Osteocyte (in vitro differentiated cells): Measurements from ENCODE around the gene MYLIP. TPM values are rescaled to one million over a fixed set of nuclear protein-coding genes. Genes with fewer than 3 reads are reported as not detected.

Experiments used
- DNase-seq: peaks from one replicate; pipeline ENCODE4 v3.0.0; 2021; ENCODE audit warnings: mixed read lengths; ENCODE audit not compliant: unreplicated experiment; ENCODE audit errors: extremely low spot score
- H3K27ac Mint-ChIP-seq: one replicate; pipeline ENCODE4 v1.8.0; 2021; ENCODE audit warnings: mild to moderate bottlenecking, mixed read lengths; ENCODE audit not compliant: unreplicated experiment
- H3K27me3 Mint-ChIP-seq: one replicate; pipeline ENCODE4 v1.8.0; 2021; ENCODE audit warnings: mixed read lengths; ENCODE audit not compliant: unreplicated experiment
- H3K36me3 Mint-ChIP-seq: one replicate; pipeline ENCODE4 v1.8.0; 2021; ENCODE audit warnings: mixed read lengths; ENCODE audit not compliant: unreplicated experiment
- H3K4me1 Mint-ChIP-seq: one replicate; pipeline ENCODE4 v1.8.0; 2021; ENCODE audit warnings: mixed read lengths; ENCODE audit not compliant: unreplicated experiment
- H3K4me3 Mint-ChIP-seq: one replicate; pipeline ENCODE4 v1.8.0; 2021; ENCODE audit warnings: mild to moderate bottlenecking, moderate library complexity, mixed read lengths; ENCODE audit not compliant: unreplicated experiment
- H3K9me3 Mint-ChIP-seq: one replicate; pipeline ENCODE4 v1.8.0; 2021; ENCODE audit warnings: mixed read lengths; ENCODE audit not compliant: unreplicated experiment
- total RNA-seq: library from RNA; stranded (reverse); gene quantifications from 2 replicates; pipeline ENCODE4 v1.2.1, GENCODE V29; 2021
- TF ChIP-seq, protein P1 (sequence below): fragments of 200-600 bp; sonication (generic); IDR thresholded peaks from 2 replicates; pipeline ENCODE4 v1.5.0; 2021; ENCODE audit warnings: antibody characterized with exemption, mild to moderate bottlenecking, moderate library complexity

Gene MYLIP
- total RNA-seq, 1 donor from 2014 or later = 58.5 TPM

DNA sequence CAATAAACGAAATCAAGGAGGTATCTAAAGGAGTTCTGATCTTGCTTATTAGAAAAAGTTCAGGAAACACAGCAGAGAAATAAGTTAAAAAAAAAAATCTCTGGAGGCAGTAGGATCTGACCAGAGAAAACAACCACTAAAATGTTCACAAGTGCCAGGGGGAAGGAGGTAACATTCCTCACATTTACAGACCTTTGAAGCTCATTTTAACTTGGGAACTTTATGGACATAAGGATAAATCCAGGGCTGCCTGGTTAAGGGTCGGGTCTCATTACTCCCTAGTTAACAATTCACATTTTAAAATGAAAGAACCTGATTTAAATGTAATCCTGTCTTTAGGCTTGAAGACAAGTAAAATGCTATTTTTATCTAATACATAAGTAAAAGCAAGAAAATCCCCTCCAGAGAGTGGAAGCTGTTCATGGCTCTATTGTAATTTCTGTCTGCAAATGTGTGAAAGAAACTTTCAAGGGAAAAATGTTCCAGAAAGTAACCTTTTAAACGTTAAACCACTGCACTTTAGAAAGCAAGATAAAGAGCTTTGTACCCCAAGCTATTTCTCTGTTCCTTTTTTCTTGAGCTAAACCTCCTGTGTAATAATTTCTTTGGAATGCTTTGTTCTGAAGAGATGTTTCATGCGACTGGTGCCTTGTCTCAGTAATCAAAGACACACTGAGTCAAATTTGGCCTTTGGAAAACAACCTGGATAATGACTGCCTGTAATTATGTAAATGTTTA, 38.2 kb downstream of the MYLIP start:
- no peak for DNase-seq
- Mint-ChIP-seq H3K4me3 (no peak overlapping the region), H3K27ac (peak overlapping the region; percentile 31), H3K27me3 (peaks cover 3% of the 10 kb centered on the region), H3K9me3 (peaks cover 4% of the 10 kb centered on the region), H3K36me3 (peaks cover 2% of the 10 kb centered on the region), H3K4me1 (peaks cover 36% of the 10 kb centered on the region)
- TF ChIP-seq, protein P1, sequence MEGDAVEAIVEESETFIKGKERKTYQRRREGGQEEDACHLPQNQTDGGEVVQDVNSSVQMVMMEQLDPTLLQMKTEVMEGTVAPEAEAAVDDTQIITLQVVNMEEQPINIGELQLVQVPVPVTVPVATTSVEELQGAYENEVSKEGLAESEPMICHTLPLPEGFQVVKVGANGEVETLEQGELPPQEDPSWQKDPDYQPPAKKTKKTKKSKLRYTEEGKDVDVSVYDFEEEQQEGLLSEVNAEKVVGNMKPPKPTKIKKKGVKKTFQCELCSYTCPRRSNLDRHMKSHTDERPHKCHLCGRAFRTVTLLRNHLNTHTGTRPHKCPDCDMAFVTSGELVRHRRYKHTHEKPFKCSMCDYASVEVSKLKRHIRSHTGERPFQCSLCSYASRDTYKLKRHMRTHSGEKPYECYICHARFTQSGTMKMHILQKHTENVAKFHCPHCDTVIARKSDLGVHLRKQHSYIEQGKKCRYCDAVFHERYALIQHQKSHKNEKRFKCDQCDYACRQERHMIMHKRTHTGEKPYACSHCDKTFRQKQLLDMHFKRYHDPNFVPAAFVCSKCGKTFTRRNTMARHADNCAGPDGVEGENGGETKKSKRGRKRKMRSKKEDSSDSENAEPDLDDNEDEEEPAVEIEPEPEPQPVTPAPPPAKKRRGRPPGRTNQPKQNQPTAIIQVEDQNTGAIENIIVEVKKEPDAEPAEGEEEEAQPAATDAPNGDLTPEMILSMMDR = no peak

DNA sequence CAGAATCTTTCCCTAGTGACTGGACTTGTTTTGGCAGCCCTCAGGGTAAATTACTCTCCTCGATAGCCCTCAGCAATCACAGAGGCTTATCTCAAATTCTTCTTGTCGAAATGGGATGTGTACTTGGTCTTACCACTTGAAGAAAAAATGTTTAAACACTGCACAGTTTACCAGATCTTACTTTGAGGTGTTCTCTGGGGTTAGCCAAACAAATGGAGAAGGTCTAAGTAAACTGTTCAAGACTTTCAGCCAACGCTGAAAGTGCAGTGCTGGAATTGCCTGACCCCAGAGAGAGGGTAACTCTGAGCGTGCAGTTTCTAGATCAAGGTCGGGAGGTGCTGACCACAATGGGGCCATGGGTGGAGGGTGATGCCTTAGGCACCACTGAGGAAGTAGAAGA, 39.2 kb downstream of the MYLIP start:
- Mint-ChIP-seq H3K4me3 (no peak overlapping the region), H3K27me3 (peaks cover 3% of the 10 kb centered on the region), H3K9me3 (peaks cover 4% of the 10 kb centered on the region), H3K4me1 (peaks cover 35% of the 10 kb centered on the region), H3K27ac (no peak overlapping the region), H3K36me3 (peaks cover 2% of the 10 kb centered on the region)
- TF ChIP-seq, protein P1 = no peak
- no peak for DNase-seq

DNA sequence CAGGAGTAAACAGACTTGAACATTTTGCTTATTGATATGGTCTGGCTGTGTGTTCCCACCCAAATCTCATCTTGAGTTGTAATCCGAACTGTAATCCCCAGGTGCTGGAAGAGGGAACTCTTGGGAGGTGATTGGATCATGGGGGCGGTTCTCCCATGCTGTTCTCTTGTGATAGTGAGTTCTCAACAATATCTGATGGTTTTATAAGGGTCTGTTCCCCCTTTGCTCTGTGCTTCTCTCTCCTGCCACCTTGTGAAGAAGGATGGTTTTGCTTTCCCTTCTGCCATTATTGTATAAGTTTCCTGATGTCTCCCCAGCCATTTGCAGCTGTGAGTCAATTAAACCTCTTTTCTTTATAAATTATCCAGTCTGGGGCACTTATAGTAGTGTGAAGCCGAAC, 40.0 kb downstream of the MYLIP start:
- Mint-ChIP-seq H3K9me3 (no peaks in the 10 kb centered on the region), H3K36me3 (peaks cover 2% of the 10 kb centered on the region), H3K27me3 (peaks cover 3% of the 10 kb centered on the region), H3K4me3 (no peak overlapping the region), H3K27ac (no peak overlapping the region), H3K4me1 (peaks cover 29% of the 10 kb centered on the region)
- TF ChIP-seq, protein P1 = peak; percentile 71
- DNase-seq = no peak

DNA sequence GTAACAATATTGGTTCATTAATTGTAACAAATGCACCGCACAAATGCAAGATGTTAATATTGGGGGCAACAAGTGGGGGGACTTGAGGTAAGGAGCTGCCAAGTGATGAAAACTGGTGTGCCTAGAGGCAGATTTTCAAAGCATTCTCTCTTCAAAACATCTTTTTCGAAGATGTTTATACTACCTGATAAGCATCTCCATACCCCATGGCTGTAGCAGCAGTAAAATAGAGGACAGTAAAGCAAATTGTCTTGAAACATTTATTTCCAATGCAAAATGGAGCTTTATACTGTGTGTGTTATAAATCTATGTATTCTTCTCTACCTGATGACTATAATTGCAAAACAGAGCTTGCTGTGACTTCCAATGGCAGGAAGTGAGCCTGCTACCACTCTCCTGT, 42.5 kb downstream of the MYLIP start:
- Mint-ChIP-seq H3K27me3 (peaks cover 3% of the 10 kb centered on the region), H3K9me3 (no peaks in the 10 kb centered on the region), H3K27ac (no peak overlapping the region), H3K36me3 (no peaks in the 10 kb centered on the region), H3K4me1 (peaks cover 28% of the 10 kb centered on the region), H3K4me3 (no peak overlapping the region)
- no peak for DNase-seq
- TF ChIP-seq, protein P1 = no peak

DNA sequence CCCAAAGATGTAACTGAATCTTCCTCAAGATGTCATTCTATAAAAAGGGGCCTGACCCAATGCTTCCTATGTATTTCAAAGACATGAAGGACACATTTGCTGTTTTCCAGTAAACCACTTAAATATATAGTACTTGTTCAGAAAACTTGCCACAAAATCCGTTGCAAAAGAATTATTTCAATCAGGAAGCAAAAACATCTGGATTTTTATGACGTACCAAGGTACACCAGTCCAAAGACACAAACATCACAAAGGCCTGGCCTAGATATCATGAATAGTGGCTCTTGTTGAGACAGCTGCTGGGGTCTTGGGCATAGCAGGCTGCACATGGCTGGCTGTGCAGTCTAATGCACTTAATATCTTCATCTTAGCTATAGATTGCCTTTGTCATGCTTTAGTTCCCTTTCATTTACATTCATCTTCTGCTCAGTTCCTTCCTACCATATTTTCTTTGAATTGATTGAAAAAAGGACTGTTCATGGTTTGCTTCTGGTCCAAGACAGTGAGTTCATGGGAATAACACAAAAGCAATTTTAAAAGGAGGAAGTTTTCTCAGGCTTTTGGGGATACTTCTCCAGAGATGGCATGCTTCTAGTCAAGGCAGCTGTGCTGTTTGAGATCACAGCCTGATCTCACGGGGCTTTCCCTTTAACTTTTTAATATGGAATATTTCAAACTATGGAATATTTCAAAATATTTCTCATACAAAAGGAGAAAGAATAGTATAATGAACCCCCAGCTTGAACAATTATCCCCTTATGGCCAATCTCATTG, 44.5 kb downstream of the MYLIP start:
- H3K36me3 Mint-ChIP-seq = no peaks in the 10 kb centered on the region
- DNase-seq = no peak
- H3K27ac Mint-ChIP-seq = no peak overlapping the region
- peaks cover 3% of the 10 kb centered on the region for H3K27me3 Mint-ChIP-seq
- no peaks in the 10 kb centered on the region for H3K9me3 Mint-ChIP-seq
- H3K4me3 Mint-ChIP-seq = no peak overlapping the region
- TF ChIP-seq, protein P1 = no peak
- peaks cover 14% of the 10 kb centered on the region for H3K4me1 Mint-ChIP-seq
